AG04449 (cell line): ENCODE measurements around the gene DIPK1B.

Source experiments
- CTCF ChIA-PET: fragments of 350-600 bp; formaldehyde crosslinking; extraction: SDS; loops from one replicate; lab custom pipeline; 2021; ENCODE audit warnings: antibody characterized with exemption; lab: Yijun Ruan, JAX
- POLR2A ChIA-PET: fragments of 400-600, 350-600 bp; formaldehyde crosslinking; extraction: SDS; loops from one replicate; lab custom pipeline; 2020; ENCODE audit warnings: antibody characterized with exemption, inconsistent platforms; lab: Yijun Ruan, JAX
- DNase-seq: peaks from one replicate; pipeline ENCODE4 v3.0.0-alpha.2; 2010; ENCODE audit warnings: low read depth, low spot score
- H3K4me3 ChIP-seq: 2 replicates; pipeline ENCODE4 v1.5.1; 2011; ENCODE audit warnings: low read depth, mild to moderate bottlenecking, control low read depth, low read length
- TF ChIP-seq, protein P1 (sequence below): IDR thresholded peaks from one replicate; pipeline ENCODE4 v1.5.1; 2011; ENCODE audit warnings: mild to moderate bottlenecking, moderate library complexity, low read length, control low read depth, inconsistent platforms; ENCODE audit not compliant: insufficient read depth; ENCODE audit errors: missing control alignments

Gene DIPK1B

DNA sequence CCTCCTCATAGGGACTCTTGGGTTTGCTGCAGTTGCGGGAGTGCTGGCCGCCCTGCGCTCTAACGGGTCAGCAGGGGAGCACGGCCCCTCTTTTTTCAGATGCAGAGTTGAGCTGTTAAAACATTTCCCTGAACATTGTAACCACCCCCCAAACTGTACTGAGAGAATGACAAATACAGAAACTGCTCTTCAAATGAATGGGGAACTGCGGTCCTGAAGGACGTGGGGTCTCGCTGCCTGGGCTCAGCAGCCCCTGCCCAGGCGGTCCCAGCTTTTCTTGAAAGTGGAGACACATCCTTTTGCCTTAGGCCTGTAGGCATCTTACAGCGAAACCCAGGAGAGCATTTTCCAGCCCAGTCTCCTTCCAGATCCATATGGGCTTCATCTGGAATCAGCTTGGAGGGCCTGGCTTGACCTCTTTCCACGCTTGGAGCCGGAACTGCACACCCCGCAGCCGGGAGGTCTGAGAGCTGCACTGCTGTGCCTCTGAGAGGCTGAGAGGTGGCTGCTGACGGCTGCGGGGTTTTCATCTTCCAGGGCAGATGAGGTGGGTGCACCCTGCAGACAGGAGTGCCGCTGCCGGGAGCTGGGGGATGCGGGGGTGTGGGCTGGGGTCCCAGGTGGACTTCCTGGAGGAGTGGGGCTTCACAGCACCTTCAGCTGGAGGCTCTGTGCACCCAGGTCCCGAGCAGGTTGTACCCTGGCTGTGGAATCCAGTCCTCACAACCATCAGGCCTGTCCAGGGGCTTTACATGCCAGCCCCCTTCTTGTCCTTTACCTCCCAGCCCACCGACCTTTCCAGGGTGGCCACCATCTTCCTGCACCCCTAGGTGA, 23.9 kb upstream of the DIPK1B start:
- TF ChIP-seq, protein P1, sequence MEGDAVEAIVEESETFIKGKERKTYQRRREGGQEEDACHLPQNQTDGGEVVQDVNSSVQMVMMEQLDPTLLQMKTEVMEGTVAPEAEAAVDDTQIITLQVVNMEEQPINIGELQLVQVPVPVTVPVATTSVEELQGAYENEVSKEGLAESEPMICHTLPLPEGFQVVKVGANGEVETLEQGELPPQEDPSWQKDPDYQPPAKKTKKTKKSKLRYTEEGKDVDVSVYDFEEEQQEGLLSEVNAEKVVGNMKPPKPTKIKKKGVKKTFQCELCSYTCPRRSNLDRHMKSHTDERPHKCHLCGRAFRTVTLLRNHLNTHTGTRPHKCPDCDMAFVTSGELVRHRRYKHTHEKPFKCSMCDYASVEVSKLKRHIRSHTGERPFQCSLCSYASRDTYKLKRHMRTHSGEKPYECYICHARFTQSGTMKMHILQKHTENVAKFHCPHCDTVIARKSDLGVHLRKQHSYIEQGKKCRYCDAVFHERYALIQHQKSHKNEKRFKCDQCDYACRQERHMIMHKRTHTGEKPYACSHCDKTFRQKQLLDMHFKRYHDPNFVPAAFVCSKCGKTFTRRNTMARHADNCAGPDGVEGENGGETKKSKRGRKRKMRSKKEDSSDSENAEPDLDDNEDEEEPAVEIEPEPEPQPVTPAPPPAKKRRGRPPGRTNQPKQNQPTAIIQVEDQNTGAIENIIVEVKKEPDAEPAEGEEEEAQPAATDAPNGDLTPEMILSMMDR, result no peak
- DNase-seq, result no peak
- no peak overlapping the region for H3K4me3 ChIP-seq
- ChIA-PET CTCF (interaction anchor here (1.0 to 1.2 kb wide), 4 partner anchors 8 to 17 kb away, joined by 3 read pairs; no protein-coding TSS in a partner anchor), POLR2A (no interaction called here)

DNA sequence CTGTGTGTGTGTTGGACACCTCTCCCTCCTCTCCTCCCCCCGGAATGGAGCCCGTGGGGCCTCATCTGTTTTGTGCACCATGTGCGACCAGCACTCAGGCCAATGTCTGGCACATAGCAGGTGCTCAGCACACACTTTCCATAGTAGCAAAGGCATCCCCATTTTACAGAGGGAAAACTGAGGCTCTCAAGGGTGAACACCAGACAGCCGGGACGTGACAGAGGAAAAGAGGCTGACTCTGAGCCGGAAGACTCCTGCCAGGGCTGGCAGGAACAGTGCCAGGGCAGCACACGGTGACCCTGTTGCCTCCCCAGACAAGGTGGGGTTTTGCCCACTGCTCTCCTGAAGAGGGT, 23.3 kb upstream of the DIPK1B start:
- POLR2A ChIA-PET, result no interaction called here
- CTCF ChIA-PET, result interaction anchor here (1.0 to 1.3 kb wide), 5 partner anchors 10 to 42 kb away, joined by 3 to 5 read pairs (median 3); no protein-coding TSS in a partner anchor
- H3K4me3 ChIP-seq, result no peak overlapping the region
- TF ChIP-seq, protein P1, result no peak
- DNase-seq, result no peak

DNA sequence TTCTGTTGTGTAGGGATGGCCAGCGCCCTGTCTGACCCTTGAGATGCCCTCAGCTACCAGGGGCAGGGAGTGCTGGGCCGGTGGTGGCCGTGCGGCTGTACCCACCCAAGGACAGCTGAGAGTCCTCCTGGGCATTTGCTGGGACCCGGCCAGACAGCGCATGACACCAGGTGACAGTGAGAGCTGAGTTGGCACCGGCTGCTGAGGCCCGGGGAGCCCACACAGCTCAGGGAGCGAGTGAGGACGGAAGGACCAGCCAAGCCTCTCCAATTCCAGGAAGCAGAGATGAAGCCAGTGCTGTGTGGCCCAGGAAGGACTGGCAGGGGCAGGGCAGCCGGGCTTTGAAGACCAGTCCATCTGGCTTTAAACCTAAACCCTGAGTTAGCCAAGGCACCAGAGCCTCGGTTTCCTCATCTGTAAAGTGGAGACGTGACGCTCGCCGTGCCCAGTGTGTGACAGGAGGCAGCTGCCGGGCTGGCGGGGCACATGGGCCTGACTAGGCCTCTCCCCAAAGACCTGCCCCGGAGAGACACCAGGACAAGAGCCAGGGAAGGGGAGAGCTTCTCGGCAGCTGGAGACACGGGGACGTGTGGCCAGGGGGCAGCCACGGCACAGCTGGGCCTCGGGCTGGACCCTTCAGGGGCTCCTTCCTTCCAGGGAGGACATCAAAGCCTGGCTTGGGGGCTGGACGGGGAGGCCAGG, 22.1 kb upstream of the DIPK1B start:
- no peak for DNase-seq
- ChIA-PET POLR2A (no interaction called here), CTCF (interaction anchor here (1.0 to 1.7 kb wide), 4 partner anchors 9 to 206 kb away, joined by 3 to 6 read pairs (median 4); no protein-coding TSS in a partner anchor)
- TF ChIP-seq, protein P1, result no peak
- no peak overlapping the region for H3K4me3 ChIP-seq

DNA sequence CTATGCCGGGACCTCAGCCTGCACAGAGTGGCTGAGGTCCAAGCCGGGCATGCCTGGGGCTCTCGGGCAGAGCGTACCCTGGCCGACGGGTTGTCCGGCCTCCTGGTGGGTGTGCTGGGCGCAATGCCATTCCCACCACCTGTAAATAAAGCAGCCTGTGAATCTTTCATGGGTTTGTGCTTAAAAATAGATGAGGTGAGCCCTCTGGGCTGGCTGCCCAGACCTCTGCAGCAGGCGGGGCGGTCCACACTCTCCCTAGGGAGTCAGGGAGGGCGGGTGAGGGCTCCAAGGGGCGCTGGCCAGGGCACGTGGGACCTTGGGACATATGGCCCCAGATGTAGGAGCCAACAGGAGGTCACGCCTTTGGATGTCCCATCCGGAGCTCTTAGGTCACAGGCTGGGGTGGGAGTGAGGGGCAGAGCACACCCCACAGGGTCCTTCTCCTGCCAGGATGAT, 21.5 kb upstream of the DIPK1B start:
- TF ChIP-seq, protein P1, result no peak
- DNase-seq, result no peak
- CTCF ChIA-PET, result interaction anchor here (1.1 to 1.7 kb wide), 2 partner anchors 8 to 206 kb away, joined by 3 to 6 read pairs; no protein-coding TSS in a partner anchor
- POLR2A ChIA-PET, result no interaction called here
- no peak overlapping the region for H3K4me3 ChIP-seq

DNA sequence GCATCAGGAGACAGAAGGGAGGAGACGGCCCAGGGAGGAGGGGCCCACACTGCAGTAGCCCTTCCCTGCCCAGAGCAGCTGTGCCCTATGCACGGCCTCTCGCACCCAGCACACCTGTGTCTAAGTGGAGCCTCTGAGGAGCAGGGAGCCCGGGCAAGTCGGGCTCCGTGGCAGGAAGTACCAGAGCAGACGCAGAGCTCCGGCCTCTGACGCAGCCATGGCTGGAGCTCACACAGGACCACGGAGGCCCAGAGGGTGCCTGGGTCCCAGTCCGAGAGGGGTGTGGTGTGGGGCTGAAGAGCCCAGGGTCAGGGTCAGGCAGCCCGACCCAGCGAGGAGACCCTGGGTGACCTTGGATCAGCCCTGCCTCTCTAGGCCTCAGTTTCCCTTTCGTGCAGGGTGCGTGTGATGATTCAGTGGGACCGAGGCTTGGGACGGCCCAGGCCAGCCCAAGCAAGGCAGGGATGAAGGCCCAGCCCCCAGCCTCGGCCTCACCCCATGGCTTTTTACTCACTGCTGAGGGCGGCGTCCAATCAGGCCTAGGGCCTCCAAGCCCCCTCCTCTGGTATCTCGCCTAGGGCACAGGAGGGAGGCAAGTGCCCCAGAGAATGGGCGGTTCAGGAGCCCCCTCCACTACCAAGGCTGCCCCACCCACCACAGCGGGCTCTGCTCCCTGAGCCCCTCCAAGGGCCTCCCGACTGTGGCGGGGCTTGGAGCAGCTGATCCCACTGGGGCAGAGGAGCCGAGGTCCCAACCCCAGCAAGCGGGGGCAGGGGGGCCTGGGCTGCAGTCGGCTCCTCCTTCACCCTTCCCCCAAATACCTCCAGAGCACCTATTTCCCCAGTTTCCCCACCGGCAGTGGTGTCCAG, 20.8 kb upstream of the DIPK1B start:
- POLR2A ChIA-PET, result no interaction called here

More for the DNA sequence above, 20.8 kb upstream of the DIPK1B start:
- DNase-seq, result no peak
- H3K4me3 ChIP-seq, result no peak overlapping the region
- CTCF ChIA-PET, result interaction anchor here (1.1 kb wide), 1 partner anchor 207 kb away, joined by 3 read pairs; no protein-coding TSS in a partner anchor
- TF ChIP-seq, protein P1, result no peak
